IMR-90 (cell line): Measurements from ENCODE around the gene DNMT3A.

Experiments
- MAZ ChIP-seq: IDR thresholded peaks from 2 replicates; pipeline ENCODE4 v1.6.1; 2012; ENCODE audit warnings: low read depth, mild to moderate bottlenecking, low read length, improper control_type of control experiment, moderate library complexity, borderline replicate concordance
- MXI1 ChIP-seq: IDR thresholded peaks from 2 replicates; pipeline ENCODE4 v1.6.1; 2012; ENCODE audit warnings: low read depth, mild to moderate bottlenecking, low read length, moderate library complexity, borderline replicate concordance
- POLR2A ChIP-seq: IDR thresholded peaks from 2 replicates; pipeline ENCODE4 v1.6.1; 2012; ENCODE audit warnings: mild to moderate bottlenecking, low read depth, low read length
- RFX5 ChIP-seq: IDR thresholded peaks from 2 replicates; pipeline ENCODE4 v1.8.0; 2012; ENCODE audit warnings: low read depth, mild to moderate bottlenecking, low read length, moderate library complexity
- SMC3 ChIP-seq: fragments of 150-350 bp; IDR thresholded peaks from 2 replicates; pipeline ENCODE4 v1.6.1; 2016; ENCODE audit warnings: low read depth, mild to moderate bottlenecking, antibody characterized with exemption, low read length, moderate library complexity
- TF ChIP-seq, protein P1 (sequence below): conservative IDR thresholded peaks from 2 replicates; pipeline ENCODE4 v1.5.1; 2012; ENCODE audit warnings: mild to moderate bottlenecking, low read depth, low read length, improper control_type of control experiment
- TF ChIP-seq, protein P2 (sequence below): fragments of 150-350 bp; IDR thresholded peaks from 2 replicates; pipeline ENCODE4 v1.6.1; 2016; ENCODE audit warnings: low read depth, mild to moderate bottlenecking, low read length, moderate library complexity, borderline replicate concordance
- TF ChIP-seq, protein P3 (sequence below): fragments of 150-350 bp; IDR thresholded peaks from 2 replicates; pipeline ENCODE4 v1.6.1; 2017; ENCODE audit warnings: mild to moderate bottlenecking, antibody characterized with exemption, low read length, low read depth

DNA sequence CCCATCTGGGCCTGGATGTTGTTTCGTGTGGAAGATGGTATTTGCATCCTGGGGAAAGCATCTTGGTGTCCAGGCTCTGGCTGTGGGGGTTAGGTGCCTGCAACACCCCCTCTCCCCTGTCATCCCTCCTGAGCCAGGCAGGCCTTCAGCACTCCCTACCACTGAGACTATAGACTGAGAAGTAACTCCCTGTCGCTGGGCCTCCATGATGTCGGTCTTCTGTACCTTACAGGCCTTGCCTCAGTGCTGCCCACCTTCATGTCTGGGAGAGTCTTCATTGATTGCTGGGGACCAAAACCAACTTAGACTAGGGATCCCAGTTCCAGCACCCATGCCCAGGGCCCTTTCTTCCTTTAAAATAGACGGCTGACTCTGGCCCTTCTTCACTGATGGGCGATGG lies 33.1 kb upstream of the DNMT3A start:
- TF ChIP-seq, protein P1, sequence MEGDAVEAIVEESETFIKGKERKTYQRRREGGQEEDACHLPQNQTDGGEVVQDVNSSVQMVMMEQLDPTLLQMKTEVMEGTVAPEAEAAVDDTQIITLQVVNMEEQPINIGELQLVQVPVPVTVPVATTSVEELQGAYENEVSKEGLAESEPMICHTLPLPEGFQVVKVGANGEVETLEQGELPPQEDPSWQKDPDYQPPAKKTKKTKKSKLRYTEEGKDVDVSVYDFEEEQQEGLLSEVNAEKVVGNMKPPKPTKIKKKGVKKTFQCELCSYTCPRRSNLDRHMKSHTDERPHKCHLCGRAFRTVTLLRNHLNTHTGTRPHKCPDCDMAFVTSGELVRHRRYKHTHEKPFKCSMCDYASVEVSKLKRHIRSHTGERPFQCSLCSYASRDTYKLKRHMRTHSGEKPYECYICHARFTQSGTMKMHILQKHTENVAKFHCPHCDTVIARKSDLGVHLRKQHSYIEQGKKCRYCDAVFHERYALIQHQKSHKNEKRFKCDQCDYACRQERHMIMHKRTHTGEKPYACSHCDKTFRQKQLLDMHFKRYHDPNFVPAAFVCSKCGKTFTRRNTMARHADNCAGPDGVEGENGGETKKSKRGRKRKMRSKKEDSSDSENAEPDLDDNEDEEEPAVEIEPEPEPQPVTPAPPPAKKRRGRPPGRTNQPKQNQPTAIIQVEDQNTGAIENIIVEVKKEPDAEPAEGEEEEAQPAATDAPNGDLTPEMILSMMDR: no peak
- no peak for TF ChIP-seq SMC3
- no peak for TF ChIP-seq POLR2A
- TF ChIP-seq, protein P2, sequence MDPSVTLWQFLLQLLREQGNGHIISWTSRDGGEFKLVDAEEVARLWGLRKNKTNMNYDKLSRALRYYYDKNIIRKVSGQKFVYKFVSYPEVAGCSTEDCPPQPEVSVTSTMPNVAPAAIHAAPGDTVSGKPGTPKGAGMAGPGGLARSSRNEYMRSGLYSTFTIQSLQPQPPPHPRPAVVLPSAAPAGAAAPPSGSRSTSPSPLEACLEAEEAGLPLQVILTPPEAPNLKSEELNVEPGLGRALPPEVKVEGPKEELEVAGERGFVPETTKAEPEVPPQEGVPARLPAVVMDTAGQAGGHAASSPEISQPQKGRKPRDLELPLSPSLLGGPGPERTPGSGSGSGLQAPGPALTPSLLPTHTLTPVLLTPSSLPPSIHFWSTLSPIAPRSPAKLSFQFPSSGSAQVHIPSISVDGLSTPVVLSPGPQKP: no peak
- no peak for TF ChIP-seq RFX5
- TF ChIP-seq, protein P3, sequence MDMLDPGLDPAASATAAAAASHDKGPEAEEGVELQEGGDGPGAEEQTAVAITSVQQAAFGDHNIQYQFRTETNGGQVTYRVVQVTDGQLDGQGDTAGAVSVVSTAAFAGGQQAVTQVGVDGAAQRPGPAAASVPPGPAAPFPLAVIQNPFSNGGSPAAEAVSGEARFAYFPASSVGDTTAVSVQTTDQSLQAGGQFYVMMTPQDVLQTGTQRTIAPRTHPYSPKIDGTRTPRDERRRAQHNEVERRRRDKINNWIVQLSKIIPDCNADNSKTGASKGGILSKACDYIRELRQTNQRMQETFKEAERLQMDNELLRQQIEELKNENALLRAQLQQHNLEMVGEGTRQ: no peak
- TF ChIP-seq MAZ: no peak
- TF ChIP-seq MXI1: no peak
